Neuron (in vitro differentiated cells): ENCODE results near the gene SPTBN1.

Experiments
- H2AFZ ChIP-seq: one replicate; pipeline ENCODE4 v1.6.1; 2013; ENCODE audit warnings: low read depth, mild to moderate bottlenecking, inconsistent platforms, low read length, moderate library complexity
- H3K27me3 ChIP-seq: one replicate; pipeline ENCODE4 v1.6.1; 2013; ENCODE audit warnings: low read length; ENCODE audit not compliant: insufficient read depth
- H3K36me3 ChIP-seq: one replicate; pipeline ENCODE4 v1.6.1; 2013; ENCODE audit warnings: low read length; ENCODE audit not compliant: insufficient read depth
- H3K4me1 ChIP-seq: one replicate; pipeline ENCODE4 v1.6.1; 2013; ENCODE audit warnings: low read length; ENCODE audit not compliant: insufficient read depth
- H3K4me3 ChIP-seq: 2 replicates; pipeline ENCODE4 v1.5.1; 2013; ENCODE audit warnings: mild to moderate bottlenecking, low read length, moderate library complexity
- H3K9me3 ChIP-seq: one replicate; pipeline ENCODE4 v1.6.1; 2013; ENCODE audit warnings: low read length

The SPTBN1 gene

GRCh38 chr2:54586062-54586461 is 129.9 kb downstream of the SPTBN1 start:
- Histone ChIP-seq H2AFZ (no peak overlapping the region), H3K4me3 (no peak overlapping the region), H3K9me3 (no peaks in the 10 kb centered on the region), H3K36me3 (no peaks in the 10 kb centered on the region), H3K4me1 (peaks cover 3% of the 10 kb centered on the region), H3K27me3 (no peaks in the 10 kb centered on the region)

GRCh38 chr2:54586494-54586893 is 130.4 kb downstream of the SPTBN1 start:
- H3K36me3 ChIP-seq = no peaks in the 10 kb centered on the region
- no peak overlapping the region for H3K4me3 ChIP-seq
- peaks cover 3% of the 10 kb centered on the region for H3K4me1 ChIP-seq
- no peaks in the 10 kb centered on the region for H3K9me3 ChIP-seq
- H3K27me3 ChIP-seq = no peaks in the 10 kb centered on the region
- no peak overlapping the region for H2AFZ ChIP-seq

- no peak overlapping the region for H3K4me3 ChIP-seq
- no peaks in the 10 kb centered on the region for H3K36me3 ChIP-seq
- H2AFZ ChIP-seq = no peak overlapping the region
- H3K4me1 ChIP-seq = peaks cover 3% of the 10 kb centered on the region
- H3K9me3 ChIP-seq = no peaks in the 10 kb centered on the region
- no peaks in the 10 kb centered on the region for H3K27me3 ChIP-seq
These were observed 131.3 kb downstream of the SPTBN1 start for GRCh38 chr2:54587171-54588016.

- no peaks in the 10 kb centered on the region for H3K27me3 ChIP-seq
- H3K36me3 ChIP-seq = no peaks in the 10 kb centered on the region
- peaks cover 3% of the 10 kb centered on the region for H3K4me1 ChIP-seq
- no peak overlapping the region for H2AFZ ChIP-seq
- H3K9me3 ChIP-seq = no peaks in the 10 kb centered on the region
- H3K4me3 ChIP-seq = no peak overlapping the region
These were observed 132.2 kb downstream of the SPTBN1 start for GRCh38 chr2:54588244-54588899.

GRCh38 chr2:54589038-54589339 is 132.9 kb downstream of the SPTBN1 start:
- Histone ChIP-seq H2AFZ (no peak overlapping the region), H3K9me3 (no peaks in the 10 kb centered on the region), H3K4me3 (no peak overlapping the region), H3K36me3 (no peaks in the 10 kb centered on the region), H3K27me3 (no peaks in the 10 kb centered on the region), H3K4me1 (peaks cover 3% of the 10 kb centered on the region)

GRCh38 chr2:54589340-54590215 is 133.5 kb downstream of the SPTBN1 start:
- H3K36me3 ChIP-seq = no peaks in the 10 kb centered on the region
- no peak overlapping the region for H2AFZ ChIP-seq
- H3K9me3 ChIP-seq = no peaks in the 10 kb centered on the region
- H3K4me1 ChIP-seq = peaks cover 3% of the 10 kb centered on the region
- H3K27me3 ChIP-seq = no peaks in the 10 kb centered on the region
- H3K4me3 ChIP-seq = no peak overlapping the region

GRCh38 chr2:54590216-54591120 is 134.3 kb downstream of the SPTBN1 start:
- Histone ChIP-seq H3K9me3 (no peaks in the 10 kb centered on the region), H3K36me3 (no peaks in the 10 kb centered on the region)

GRCh38 chr2:54591551-54591950 is 135.4 kb downstream of the SPTBN1 start:
- Histone ChIP-seq H3K36me3 (no peaks in the 10 kb centered on the region), H3K4me3 (no peak overlapping the region), H3K4me1 (peaks cover 3% of the 10 kb centered on the region), H3K9me3 (no peaks in the 10 kb centered on the region), H3K27me3 (no peaks in the 10 kb centered on the region), H2AFZ (no peak overlapping the region)

More at GRCh38 chr2:54590216-54591120, 134.3 kb downstream of the SPTBN1 start:
- H3K4me3 ChIP-seq = no peak overlapping the region
- H3K27me3 ChIP-seq = no peaks in the 10 kb centered on the region
- no peak overlapping the region for H2AFZ ChIP-seq
- H3K4me1 ChIP-seq = peaks cover 3% of the 10 kb centered on the region

GRCh38 chr2:54593249-54593648 is 137.1 kb downstream of the SPTBN1 start:
- Histone ChIP-seq H3K4me1 (peaks cover 3% of the 10 kb centered on the region), H3K27me3 (no peaks in the 10 kb centered on the region), H3K9me3 (no peaks in the 10 kb centered on the region), H3K36me3 (no peaks in the 10 kb centered on the region), H2AFZ (no peak overlapping the region), H3K4me3 (no peak overlapping the region)

GRCh38 chr2:54594048-54594447 is 137.9 kb downstream of the SPTBN1 start:
- Histone ChIP-seq H3K36me3 (peaks cover 3% of the 10 kb centered on the region), H3K9me3 (peaks cover 2% of the 10 kb centered on the region), H3K27me3 (no peaks in the 10 kb centered on the region), H3K4me3 (no peak overlapping the region), H3K4me1 (peaks cover 3% of the 10 kb centered on the region), H2AFZ (no peak overlapping the region)

- peaks cover 11% of the 10 kb centered on the region for H3K36me3 ChIP-seq
- no peak overlapping the region for H2AFZ ChIP-seq
- no peaks in the 10 kb centered on the region for H3K4me1 ChIP-seq
- no peak overlapping the region for H3K4me3 ChIP-seq
- peaks cover 3% of the 10 kb centered on the region for H3K9me3 ChIP-seq
- no peaks in the 10 kb centered on the region for H3K27me3 ChIP-seq
These were observed 139.2 kb downstream of the SPTBN1 start for GRCh38 chr2:54595161-54595803.
